HCT116 (cell line): ENCODE data around the gene NAV3. TPM values are rescaled to one million over a fixed set of nuclear protein-coding genes. Genes with fewer than 3 reads are reported as not detected.

Experiments
- ATAC-seq: fragments of 200-7000 bp; cut with Tn5 transposase; 2 replicates; pipeline ENCODE4 v1.9.1; 2020; ENCODE audit warnings: mild to moderate bottlenecking, moderate library complexity
- Bru-seq: library from RNA; stranded (reverse); fragments of 400-500 nt; gene quantifications from one replicate; lab custom pipeline; 2021; lab: Mats Ljungman, UMichigan
- BruChase-seq, 2 experiments: library from RNA; stranded (reverse); fragments of 400-500 nt; gene quantifications; one replicate each; lab custom pipeline; 2021; lab: Mats Ljungman, UMichigan
- BruUV-seq: library from RNA; stranded (reverse); fragments of 400-500 nt; replicated peaks from 2 replicates; lab custom pipeline; 2021; lab: Mats Ljungman, UMichigan
- CTCF ChIA-PET: fragments of 300-600 bp; sonication (Branson Sonifier 250); formaldehyde crosslinking; loops from one replicate; lab custom pipeline; 2021; ENCODE audit warnings: antibody characterized with exemption; lab: Charles Lee
- POLR2A ChIA-PET: fragments of 300-600, 350-600 bp; sonication (Branson Sonifier 250); formaldehyde crosslinking; loops from one replicate; lab custom pipeline; 2021; ENCODE audit warnings: antibody characterized with exemption; lab: Charles Lee
- RAD21 ChIA-PET, 2 experiments: fragments of 300-600 bp; sonication (Branson Sonifier 250); formaldehyde crosslinking; loops; one replicate each; lab custom pipeline; 2023; ENCODE audit warnings: low total read pairs in 2 of 2; ENCODE audit not compliant: uncharacterized antibody in 2 of 2, unreplicated experiment in 2 of 2, low non-redundant PET in 1 of 2; lab: Charles Lee
- DNase-seq: peaks from one replicate; pipeline ENCODE4 v3.0.0-alpha.2; 2010; ENCODE audit warnings: low read depth, low spot score
- H2AFZ ChIP-seq: fragments of 200-600 bp; shearing (Covaris generic), sonication (generic); 2 replicates; pipeline ENCODE4 v1.6.1; 2017; ENCODE audit warnings: low read depth, mixed run types, mixed read lengths, antibody characterized with exemption, low read length; ENCODE audit not compliant: poor library complexity, severe bottlenecking
- H3K27ac ChIP-seq: 2 replicates; pipeline ENCODE4 v1.5.1; 2012; ENCODE audit warnings: low read depth, low read length
- H3K27me3 ChIP-seq: fragments of 200-600 bp; sonication (generic); 2 replicates; pipeline ENCODE4 v1.6.1; 2016; ENCODE audit warnings: mixed run types, low read length, mixed read lengths; ENCODE audit not compliant: insufficient read depth
- H3K36me3 ChIP-seq, 2 experiments: fragments of 200-500 bp in 1 of 2; fragments of 200-600 bp in 1 of 2; sonication (Bioruptor generic) in 1 of 2; sonication (generic) in 1 of 2; 2 replicates each; pipeline versions ENCODE4 v1.5.1 to v1.6.1; 2014 to 2016; ENCODE audit warnings: low read length in 2 of 2, inconsistent platforms in 1 of 2, mixed read lengths in 1 of 2, mixed run types in 1 of 2; ENCODE audit not compliant: insufficient read depth in 2 of 2, control insufficient read depth in 1 of 2
- H3K4me1 ChIP-seq, 2 experiments: fragments of 200-600 bp in 1 of 2; sonication (generic) in 1 of 2; 2 replicates each; pipeline versions ENCODE4 v1.5.1 to v1.6.1; 2012 to 2017; ENCODE audit warnings: low read length in 2 of 2, inconsistent platforms in 1 of 2, mild to moderate bottlenecking in 1 of 2, mixed read lengths in 1 of 2, mixed run types in 1 of 2, moderate library complexity in 1 of 2; ENCODE audit not compliant: insufficient read depth in 2 of 2, control insufficient read depth in 1 of 2
- H3K4me2 ChIP-seq: fragments of 200-600 bp; sonication (generic); 2 replicates; pipeline ENCODE4 v1.6.1; 2017; ENCODE audit warnings: mixed run types, low read length, mixed read lengths
- H3K4me3 ChIP-seq, 2 experiments: fragments of 200-600 bp in 1 of 2; sonication (generic) in 1 of 2; replicated peaks in 1 of 2; 2 replicates each; pipeline ENCODE4 v1.5.1; 2011 to 2016; ENCODE audit warnings: low read length in 2 of 2, control low read depth in 1 of 2, low read depth in 1 of 2, mild to moderate bottlenecking in 1 of 2, mixed read lengths in 1 of 2, mixed run types in 1 of 2
- H3K79me2 ChIP-seq: fragments of 200-600 bp; sonication (generic); 2 replicates; pipeline ENCODE4 v1.6.1; 2017; ENCODE audit warnings: mild to moderate bottlenecking, mixed run types, low read length, moderate library complexity, mixed read lengths; ENCODE audit not compliant: insufficient read depth
- H3K9ac ChIP-seq: fragments of 200-600 bp; sonication (generic); 2 replicates; pipeline ENCODE4 v1.6.1; 2016; ENCODE audit warnings: low read length, mixed read lengths
- H3K9me2 ChIP-seq: fragments of 200-600 bp; sonication (generic), shearing (Covaris generic); 2 replicates; pipeline ENCODE4 v1.6.1; 2017; ENCODE audit warnings: mixed run types, mild to moderate bottlenecking, moderate library complexity; ENCODE audit not compliant: insufficient read depth
- H3K9me3 ChIP-seq, 2 experiments: fragments of 200-500 bp in 1 of 2; fragments of 200-600 bp in 1 of 2; sonication (Bioruptor generic) in 1 of 2; sonication (generic) in 1 of 2; 2 replicates each; pipeline ENCODE4 v1.6.1; 2014 to 2017; ENCODE audit warnings: low read length in 2 of 2, mixed read lengths in 2 of 2, inconsistent platforms in 1 of 2, low read depth in 1 of 2, mild to moderate bottlenecking in 1 of 2, mixed run types in 1 of 2, moderate library complexity in 1 of 2; ENCODE audit not compliant: control insufficient read depth in 1 of 2, insufficient read depth in 1 of 2
- H4K20me1 ChIP-seq: fragments of 200-600 bp; sonication (generic), shearing (Covaris generic); 2 replicates; pipeline ENCODE4 v1.6.1; 2017; ENCODE audit warnings: mixed run types, mild to moderate bottlenecking, moderate library complexity; ENCODE audit not compliant: insufficient read depth
- ATF3 ChIP-seq: IDR thresholded peaks from 2 replicates; pipeline ENCODE4 v1.6.1; 2012
- CBX3 ChIP-seq: IDR thresholded peaks from 2 replicates; pipeline ENCODE4 v1.6.1; 2012; ENCODE audit warnings: low read depth
- CEBPB ChIP-seq: IDR thresholded peaks from 2 replicates; pipeline ENCODE4 v1.6.1; 2012; ENCODE audit warnings: low read depth
- CTCF ChIP-seq, 3 experiments: fragments of 200-600 bp in 1 of 3; sonication (generic) in 1 of 3; IDR thresholded peaks in 2 of 3; conservative IDR thresholded peaks in 1 of 3; 2 replicates each; pipeline ENCODE4 v1.5.1; 2012 to 2017; ENCODE audit warnings: low read depth in 2 of 3, low read length in 2 of 3, antibody characterized with exemption in 1 of 3, borderline replicate concordance in 1 of 3, control low read depth in 1 of 3, mild to moderate bottlenecking in 1 of 3, mixed read lengths in 1 of 3, mixed run types in 1 of 3, moderate library complexity in 1 of 3; ENCODE audit not compliant: insufficient read depth in 1 of 3
- EGR1 ChIP-seq: IDR thresholded peaks from 2 replicates; pipeline ENCODE4 v1.6.1; 2012; ENCODE audit warnings: low read depth
- ELF1 ChIP-seq: IDR thresholded peaks from 2 replicates; pipeline ENCODE4 v1.6.1; 2012; ENCODE audit warnings: low read depth, borderline replicate concordance
- EZH2 ChIP-seq: fragments of 200-600 bp; sonication (generic); IDR thresholded peaks from 2 replicates; pipeline ENCODE4 v1.6.1; 2017; ENCODE audit warnings: antibody characterized with exemption, mixed run types
- EZH2phosphoT487 ChIP-seq: fragments of 200-600 bp; IDR thresholded peaks from 2 replicates; pipeline ENCODE4 v1.6.1; 2018; ENCODE audit warnings: antibody characterized with exemption, borderline replicate concordance
- JUND ChIP-seq: IDR thresholded peaks from 2 replicates; pipeline ENCODE4 v1.6.1; 2012
- POLR2AphosphoS5 ChIP-seq: IDR thresholded peaks from 2 replicates; pipeline ENCODE4 v1.6.1; 2011; ENCODE audit warnings: mild to moderate bottlenecking, low read depth, low read length, moderate library complexity
- RAD21 ChIP-seq: IDR thresholded peaks from 2 replicates; pipeline ENCODE4 v1.6.1; 2012; ENCODE audit warnings: low read depth, mild to moderate bottlenecking
- SIN3A ChIP-seq: IDR thresholded peaks from 2 replicates; pipeline ENCODE4 v1.6.1; 2012; ENCODE audit warnings: low read depth
- SRF ChIP-seq: IDR thresholded peaks from 2 replicates; pipeline ENCODE4 v1.6.1; 2012; ENCODE audit warnings: low read depth
- TCF7L2 ChIP-seq: IDR thresholded peaks from 2 replicates; pipeline ENCODE4 v1.7.0; 2011; ENCODE audit warnings: borderline replicate concordance, inconsistent platforms; ENCODE audit not compliant: insufficient read depth, insufficient read length; ENCODE audit errors: extremely low read depth
- YY1 ChIP-seq: IDR thresholded peaks from 2 replicates; pipeline ENCODE4 v1.6.1; 2011; ENCODE audit warnings: low read length, low read depth, moderate library complexity, mild to moderate bottlenecking; ENCODE audit not compliant: insufficient replicate concordance; ENCODE audit errors: extremely low read depth
- ZFX ChIP-seq: fragments of 450-650 bp; IDR thresholded peaks from 2 replicates; pipeline ENCODE4 v1.6.1; 2017
- intact Hi-C: fragments of 100-400 bp; cut with micrococcal nuclease; formaldehyde crosslinking; loops from 2 replicates; pipeline ENCODE4 v1.10.0; 2022
- long read RNA-seq: library from polyadenylated mRNA; unstranded; transcript quantifications from one replicate; pipeline ENCODE4 v2.0.0, GENCODE V29; 2021; ENCODE audit not compliant: unreplicated experiment
- polyA plus RNA-seq: library from polyadenylated mRNA; unstranded; fragments of >200 nt; gene quantifications from 2 replicates; pipeline ENCODE4 v1.2.1, GENCODE V29; 2012; ENCODE audit warnings: missing spikeins
- total RNA-seq: library from RNA; stranded (reverse); gene quantifications from one replicate; pipeline ENCODE4 v1.2.1, GENCODE V29; 2021; ENCODE audit not compliant: unreplicated experiment

Gene NAV3
- total RNA-seq = 7.8 TPM
- polyA plus RNA-seq = 1.1 and 1.4 TPM in 2 replicates
- Bru-seq, nascent RNA = percentile 40 among the genes with signal in this experiment
- BruChase-seq, experiment 1, labeled RNA remaining after a 6-hour chase = percentile 31 among the genes with signal in this experiment
- percentile 28 among the genes with signal in this experiment for BruChase-seq, experiment 2, labeled RNA remaining after a 2-hour chase
- long read RNA-seq = 0 reads

GRCh38 chr12:77830583-77831351 is at the start of gene NAV3:
Gene NAV3 (plus strand): TSS chr12:77830894. CDS start chr12:77831462, 568 bp downstream.
- Histone ChIP-seq H3K27me3 (no peaks in the 10 kb centered on the region), H3K4me3 (no peak within 1 kb of the TSS), H3K9me2 (no peaks in the 10 kb centered on the region), H2AFZ (no peak within 1 kb of the TSS), H3K9me3 (no peaks in the 10 kb centered on the region), H3K36me3 (no peaks in the 10 kb centered on the region), H3K9ac (no peak within 1 kb of the TSS), H3K27ac (no peak within 1 kb of the TSS), H4K20me1 (no peaks in the 10 kb centered on the region), H3K4me2 (no peak within 1 kb of the TSS), H3K4me1 (no peaks in the 10 kb centered on the region), H3K79me2 (no peaks in the 10 kb centered on the region)
- ATAC-seq (no peak), DNase-seq (no peak)
- RAD21 ChIA-PET = interaction anchor here in 1 of 2 experiments (0.6 kb wide), 1 partner anchor 99 kb away, joined by 3 read pairs; no protein-coding TSS in a partner anchor
- intact Hi-C loops = no loop called here
- POLR2A ChIA-PET = no interaction called here
- TF ChIP-seq EGR1 (no peak), ZFX (no peak), RAD21 (no peak), EZH2phosphoT487 (no peak), TCF7L2 (no peak), ATF3 (no peak), POLR2AphosphoS5 (no peak), CBX3 (no peak), JUND (no peak), YY1 (no peak), SIN3A (no peak), EZH2 (no peak), SRF (no peak), ELF1 (no peak), CEBPB (no peak), CTCF (IDR thresholded peaks at IDR 0.05 in 2 of 3, conservative IDR thresholded peaks at IDR 0.05 in 1 of 3; ENCODE audit: borderline replicate concordance in 1 of 3, insufficient read depth in 1 of 3, low read depth in 2 of 3, low read length in 2 of 3) (no peak)
- no TSS peak for BruUV-seq
- CTCF ChIA-PET = no interaction called here
